ENCODE measurements around the gene LAMP1.

Gene LAMP1

GRCh38 chr13:113354831-113355610, 58.0 kb downstream of the LAMP1 start:
- H3K4me1 ChIP-seq (ENCODE audit: control insufficient read depth, insufficient read depth, low read length): no peaks in the 10 kb centered on the region
- no peak overlapping the region for H3K27ac ChIP-seq (ENCODE audit: low read depth, low read length)
- no peaks in the 10 kb centered on the region for H3K27me3 ChIP-seq (ENCODE audit: control insufficient read depth, insufficient read depth, low read length)
- H3K36me3 ChIP-seq (ENCODE audit: control insufficient read depth, insufficient read depth, low read length): peaks cover 11% of the 10 kb centered on the region
- H3K4me3 ChIP-seq (ENCODE audit: low read length): no peak overlapping the region
- H3K9ac ChIP-seq (ENCODE audit: low read length): no peak overlapping the region

GRCh38 chr13:113355621-113356020, 58.6 kb downstream of the LAMP1 start:
- Histone ChIP-seq H3K27ac (ENCODE audit: low read depth, low read length) (no peak overlapping the region), H3K4me1 (ENCODE audit: control insufficient read depth, insufficient read depth, low read length) (no peaks in the 10 kb centered on the region), H3K36me3 (ENCODE audit: control insufficient read depth, insufficient read depth, low read length) (peaks cover 5% of the 10 kb centered on the region), H3K4me3 (ENCODE audit: low read length) (no peak overlapping the region), H3K27me3 (ENCODE audit: control insufficient read depth, insufficient read depth, low read length) (no peaks in the 10 kb centered on the region), H3K9ac (ENCODE audit: low read length) (no peak overlapping the region)

DNA sequence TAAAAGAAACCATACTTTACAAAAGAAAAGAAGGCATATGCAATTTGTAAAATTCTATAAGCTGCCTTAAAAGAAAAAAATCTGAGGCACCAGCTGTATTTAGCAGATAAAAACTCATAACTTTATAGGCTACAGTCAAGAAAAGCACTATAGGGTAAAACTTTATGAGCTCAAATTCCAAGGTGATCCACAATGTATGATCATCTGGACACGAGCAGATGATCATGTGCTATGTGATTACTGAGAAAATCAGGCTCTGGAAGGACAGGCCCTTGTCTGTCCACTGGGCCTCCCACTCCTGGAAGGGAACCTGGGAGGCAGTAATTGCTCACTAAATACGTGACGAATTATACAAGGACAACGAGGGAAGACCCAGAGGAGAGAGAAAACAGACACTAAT, 59.6 kb downstream of the LAMP1 start:
- Histone ChIP-seq H3K4me3 (ENCODE audit: low read length) (no peak overlapping the region), H3K27me3 (ENCODE audit: control insufficient read depth, insufficient read depth, low read length) (no peaks in the 10 kb centered on the region), H3K9ac (ENCODE audit: low read length) (no peak overlapping the region), H3K27ac (ENCODE audit: low read depth, low read length) (no peak overlapping the region), H3K4me1 (ENCODE audit: control insufficient read depth, insufficient read depth, low read length) (no peaks in the 10 kb centered on the region), H3K36me3 (ENCODE audit: control insufficient read depth, insufficient read depth, low read length) (peaks cover 5% of the 10 kb centered on the region)

DNA sequence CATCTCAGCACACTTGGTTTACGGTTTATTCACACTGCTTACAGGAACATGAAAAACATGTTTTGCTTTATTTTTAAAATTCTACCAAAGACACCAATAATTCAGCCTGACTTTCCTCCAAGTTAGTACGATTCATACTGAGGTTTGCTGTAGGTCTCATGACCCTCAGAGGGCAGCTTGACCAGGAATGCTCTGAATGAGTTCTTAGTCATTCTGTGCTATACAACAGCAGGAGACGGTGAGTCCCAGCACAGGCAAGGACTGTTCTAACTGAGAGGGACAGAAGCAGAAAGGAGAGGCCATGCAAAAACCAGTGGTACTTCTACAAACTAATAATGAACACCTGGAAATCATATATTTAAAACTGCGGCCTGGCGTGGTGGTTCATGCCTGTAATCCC, 60.5 kb downstream of the LAMP1 start:
- Histone ChIP-seq H3K27ac (ENCODE audit: low read depth, low read length) (no peak overlapping the region), H3K36me3 (ENCODE audit: control insufficient read depth, insufficient read depth, low read length) (peaks cover 5% of the 10 kb centered on the region), H3K4me3 (ENCODE audit: low read length) (no peak overlapping the region), H3K9ac (ENCODE audit: low read length) (no peak overlapping the region), H3K27me3 (ENCODE audit: control insufficient read depth, insufficient read depth, low read length) (no peaks in the 10 kb centered on the region), H3K4me1 (ENCODE audit: control insufficient read depth, insufficient read depth, low read length) (no peaks in the 10 kb centered on the region)

GRCh38 chr13:113358653-113359190, 61.7 kb downstream of the LAMP1 start:
- Histone ChIP-seq H3K27me3 (ENCODE audit: control insufficient read depth, insufficient read depth, low read length) (no peaks in the 10 kb centered on the region), H3K36me3 (ENCODE audit: control insufficient read depth, insufficient read depth, low read length) (peaks cover 2% of the 10 kb centered on the region), H3K27ac (ENCODE audit: low read depth, low read length) (no peak overlapping the region), H3K4me3 (ENCODE audit: low read length) (no peak overlapping the region), H3K4me1 (ENCODE audit: control insufficient read depth, insufficient read depth, low read length) (no peaks in the 10 kb centered on the region), H3K9ac (ENCODE audit: low read length) (no peak overlapping the region)

- no peaks in the 10 kb centered on the region for H3K4me1 ChIP-seq (ENCODE audit: control insufficient read depth, insufficient read depth, low read length)
- no peak overlapping the region for H3K27ac ChIP-seq (ENCODE audit: low read depth, low read length)
- H3K9ac ChIP-seq (ENCODE audit: low read length): no peak overlapping the region
- no peak overlapping the region for H3K4me3 ChIP-seq (ENCODE audit: low read length)
- no peaks in the 10 kb centered on the region for H3K27me3 ChIP-seq (ENCODE audit: control insufficient read depth, insufficient read depth, low read length)
- peaks cover 2% of the 10 kb centered on the region for H3K36me3 ChIP-seq (ENCODE audit: control insufficient read depth, insufficient read depth, low read length)
Measured at GRCh38 chr13:113359571-113359970, 62.5 kb downstream of the LAMP1 start.

- Histone ChIP-seq H3K9ac (ENCODE audit: low read length) (no peak overlapping the region), H3K36me3 (ENCODE audit: control insufficient read depth, insufficient read depth, low read length) (peaks cover 2% of the 10 kb centered on the region), H3K27ac (ENCODE audit: low read depth, low read length) (no peak overlapping the region), H3K4me3 (ENCODE audit: low read length) (no peak overlapping the region), H3K4me1 (ENCODE audit: control insufficient read depth, insufficient read depth, low read length) (peaks cover 5% of the 10 kb centered on the region), H3K27me3 (ENCODE audit: control insufficient read depth, insufficient read depth, low read length) (no peaks in the 10 kb centered on the region)
Measured at GRCh38 chr13:113360446-113360845, 63.4 kb downstream of the LAMP1 start.

DNA sequence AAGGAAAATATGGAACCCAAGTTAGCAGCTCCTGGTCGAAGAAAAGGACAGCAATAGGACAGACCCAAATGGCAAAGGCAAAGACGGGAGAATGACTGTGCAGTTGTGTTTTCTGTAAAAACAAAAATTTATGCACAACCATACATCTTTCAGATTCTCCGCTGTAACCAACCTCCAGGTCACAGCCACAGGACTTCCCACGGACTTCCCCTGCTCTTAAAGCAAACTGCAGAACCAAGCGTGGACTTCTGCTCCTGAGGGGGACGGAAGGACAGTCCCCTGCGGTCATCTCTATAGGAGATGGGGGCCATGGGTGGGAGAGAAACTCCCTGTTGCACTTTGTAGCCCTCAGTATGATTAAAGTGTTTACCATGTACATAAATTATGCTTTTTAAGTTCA, 64.4 kb downstream of the LAMP1 start:
- Histone ChIP-seq H3K27ac (ENCODE audit: low read depth, low read length) (no peak overlapping the region), H3K27me3 (ENCODE audit: control insufficient read depth, insufficient read depth, low read length) (no peaks in the 10 kb centered on the region), H3K36me3 (ENCODE audit: control insufficient read depth, insufficient read depth, low read length) (peaks cover 2% of the 10 kb centered on the region), H3K9ac (ENCODE audit: low read length) (no peak overlapping the region), H3K4me3 (ENCODE audit: low read length) (no peak overlapping the region), H3K4me1 (ENCODE audit: control insufficient read depth, insufficient read depth, low read length) (peaks cover 5% of the 10 kb centered on the region)

DNA sequence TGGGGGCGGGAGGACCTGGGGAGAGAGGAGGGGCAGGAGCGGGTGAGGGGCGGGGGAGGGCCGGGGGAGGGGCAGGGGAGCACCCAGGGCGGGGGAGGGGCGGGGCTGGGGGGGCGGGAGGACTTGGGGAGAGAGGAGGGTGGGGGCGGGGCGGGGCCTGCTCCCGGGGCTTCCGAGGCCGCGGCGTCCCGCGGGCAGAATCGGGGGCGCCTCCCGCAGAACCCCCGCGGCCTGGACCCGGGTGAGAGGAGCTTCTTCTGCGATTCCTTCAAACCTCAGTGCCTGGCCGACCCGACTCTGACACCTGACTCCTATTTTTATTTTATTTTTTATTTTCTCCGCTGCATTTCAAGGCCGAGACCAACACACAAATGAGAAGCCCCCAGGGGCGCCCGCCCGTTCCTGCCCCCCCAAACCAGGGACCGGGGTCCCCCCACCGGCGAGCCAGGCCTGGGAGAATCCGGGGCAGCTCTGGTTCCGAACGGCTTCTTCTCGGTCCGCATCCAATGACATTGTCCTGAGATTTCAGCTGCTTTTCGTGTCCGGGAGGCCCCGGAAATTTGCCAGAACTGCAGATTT, 67.4 kb downstream of the LAMP1 start:
- peaks cover 5% of the 10 kb centered on the region for H3K4me1 ChIP-seq (ENCODE audit: control insufficient read depth, insufficient read depth, low read length)
- H3K27ac ChIP-seq (ENCODE audit: low read depth, low read length): peak overlapping the region; percentile 78
- H3K36me3 ChIP-seq (ENCODE audit: control insufficient read depth, insufficient read depth, low read length): peaks cover 2% of the 10 kb centered on the region
- peak overlapping the region; percentile 52 for H3K4me3 ChIP-seq (ENCODE audit: low read length)
- H3K9ac ChIP-seq (ENCODE audit: low read length): peak overlapping the region; percentile 40
- no peaks in the 10 kb centered on the region for H3K27me3 ChIP-seq (ENCODE audit: control insufficient read depth, insufficient read depth, low read length)

GRCh38 chr13:113364901-113365582, 68.0 kb downstream of the LAMP1 start:
- Histone ChIP-seq H3K36me3 (ENCODE audit: control insufficient read depth, insufficient read depth, low read length) (peaks cover under 1% of the 10 kb centered on the region), H3K9ac (ENCODE audit: low read length) (peak overlapping the region; percentile 40), H3K27me3 (ENCODE audit: control insufficient read depth, insufficient read depth, low read length) (no peaks in the 10 kb centered on the region), H3K4me3 (ENCODE audit: low read length) (peak overlapping the region; percentile 52), H3K4me1 (ENCODE audit: control insufficient read depth, insufficient read depth, low read length) (peaks cover 5% of the 10 kb centered on the region), H3K27ac (ENCODE audit: low read depth, low read length) (peak overlapping the region; percentile 78)

DNA sequence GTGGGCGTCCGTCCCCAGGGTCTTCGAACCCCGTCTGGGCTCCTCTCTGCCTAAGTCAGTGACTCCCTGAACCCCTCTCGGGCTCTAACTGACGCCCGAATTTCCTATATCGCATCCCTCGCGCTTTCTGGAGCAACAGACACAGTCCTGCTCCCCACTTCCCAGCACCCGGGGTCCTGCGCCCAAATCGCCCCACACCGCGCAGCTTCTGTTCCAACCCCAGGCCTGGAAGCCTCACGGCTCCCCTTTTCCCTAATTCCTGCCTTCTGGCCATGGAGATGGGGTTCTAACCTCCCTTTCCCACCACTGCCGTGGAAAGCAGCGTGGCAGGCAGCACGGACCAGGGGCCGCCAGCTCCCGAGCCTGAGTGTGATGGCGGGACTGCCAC, 68.5 kb downstream of the LAMP1 start:
- H3K4me1 ChIP-seq (ENCODE audit: control insufficient read depth, insufficient read depth, low read length): peaks cover 5% of the 10 kb centered on the region
- no peak overlapping the region for H3K4me3 ChIP-seq (ENCODE audit: low read length)
- no peaks in the 10 kb centered on the region for H3K27me3 ChIP-seq (ENCODE audit: control insufficient read depth, insufficient read depth, low read length)
- H3K36me3 ChIP-seq (ENCODE audit: control insufficient read depth, insufficient read depth, low read length): no peaks in the 10 kb centered on the region
- no peak overlapping the region for H3K9ac ChIP-seq (ENCODE audit: low read length)
- H3K27ac ChIP-seq (ENCODE audit: low read depth, low read length): no peak overlapping the region

DNA sequence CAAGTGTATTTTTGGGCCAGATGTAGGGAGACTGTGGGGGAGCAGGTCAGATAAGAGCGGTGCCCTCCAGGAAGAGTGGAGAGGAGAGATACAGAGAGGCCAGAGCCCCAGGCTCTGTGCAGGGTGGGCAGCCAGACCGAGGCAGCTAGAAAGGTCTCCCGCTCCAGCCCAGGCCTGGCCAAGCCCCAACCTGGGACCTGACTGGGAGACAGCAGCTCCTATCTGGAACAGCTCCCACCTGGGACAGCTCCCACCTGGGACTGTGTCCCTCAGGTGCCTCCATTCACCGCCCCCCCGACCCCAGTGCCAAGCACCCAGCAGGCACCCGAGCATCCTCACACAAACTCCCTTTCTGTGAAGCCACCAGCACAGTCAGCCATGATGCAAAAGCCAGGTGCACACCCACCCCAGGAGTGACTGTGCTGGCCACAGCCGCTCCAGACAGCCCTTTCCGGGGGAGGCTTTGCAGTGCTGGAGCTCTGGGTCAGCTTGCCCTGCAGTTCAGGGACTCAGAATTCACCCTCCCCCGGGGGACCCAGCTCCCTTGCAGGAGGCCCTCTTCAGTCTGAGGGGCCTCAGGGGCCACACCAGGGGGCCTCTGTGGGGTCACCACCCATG, 69.0 kb downstream of the LAMP1 start:
- no peak overlapping the region for H3K27ac ChIP-seq (ENCODE audit: low read depth, low read length)
- no peak overlapping the region for H3K9ac ChIP-seq (ENCODE audit: low read length)
- no peaks in the 10 kb centered on the region for H3K36me3 ChIP-seq (ENCODE audit: control insufficient read depth, insufficient read depth, low read length)
- H3K4me1 ChIP-seq (ENCODE audit: control insufficient read depth, insufficient read depth, low read length): peaks cover 5% of the 10 kb centered on the region
- H3K4me3 ChIP-seq (ENCODE audit: low read length): no peak overlapping the region
- H3K27me3 ChIP-seq (ENCODE audit: control insufficient read depth, insufficient read depth, low read length): no peaks in the 10 kb centered on the region
